NCI-H2227 (cell line): ENCODE measurements around the gene NTS.
A peak's percentile ranks its signal among the peaks of the same experiment; 100 is the strongest.

Source experiments
- DNase-seq: peaks from one replicate; lab custom pipeline; 2025; ENCODE audit not compliant: unreplicated experiment; lab: John Stamatoyannopoulos, UW

Gene NTS

GRCh38 chr12:85920324-85920947 is 46.3 kb downstream of the NTS start:
- DNase-seq: peak; percentile 63

GRCh38 chr12:85923767-85924331 is 49.8 kb downstream of the NTS start:
- peak; percentile 37 for DNase-seq

- DNase-seq: no peak
These were observed 53.1 kb downstream of the NTS start for GRCh38 chr12:85927166-85927565.
